Activated CD4-positive, alpha-beta T cell treated with anti-CD3 and anti-CD28 coated beads, Interleukin-2, amount 50 U/mL, for 16 hours (primary cell): ENCODE results near the gene TRPC5OS.

Source experiments
- DNase-seq: peaks from one replicate; pipeline ENCODE4 v3.0.0-alpha.2; 2020

TRPC5OS gene

GRCh38 chrX:111914398-111915090 lies 38.6 kb downstream of the TRPC5OS start:
- no peak for DNase-seq

GRCh38 chrX:111917591-111917990 lies 41.6 kb downstream of the TRPC5OS start:
- no peak for DNase-seq

- no peak for DNase-seq
Measured at GRCh38 chrX:111928456-111928855, 52.5 kb downstream of the TRPC5OS start.
